HG02759 (cell line): ENCODE data around the gene GLIS1.

Experiments
- ATAC-seq: cut with Tn5 transposase; IDR thresholded peaks from one replicate; pipeline ENCODE4 v1.9.1; 2021; ENCODE audit warnings: mild to moderate bottlenecking, moderate library complexity; ENCODE audit not compliant: unreplicated experiment

GLIS1 gene

DNA sequence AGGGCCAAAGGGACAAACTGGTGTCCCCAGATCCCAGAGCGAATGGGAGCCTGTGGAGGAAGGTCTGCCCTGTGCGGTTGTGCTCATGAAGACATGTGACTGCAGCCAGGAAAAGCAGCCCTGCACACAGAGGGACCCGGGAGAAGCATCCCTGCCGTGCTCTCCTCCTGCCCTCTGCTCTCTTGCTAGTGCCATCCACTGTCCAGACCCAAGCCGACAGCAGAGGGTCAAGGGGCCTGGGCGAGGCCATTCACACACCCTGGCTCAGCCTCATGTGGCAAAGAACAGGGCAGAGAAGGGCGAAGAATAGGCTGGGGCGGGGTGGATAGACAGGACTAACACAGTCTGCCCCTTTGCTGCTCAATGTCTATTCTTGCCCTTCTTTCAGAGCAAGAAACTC lies 262.4 kb downstream of the GLIS1 start:
- no peak for ATAC-seq

DNA sequence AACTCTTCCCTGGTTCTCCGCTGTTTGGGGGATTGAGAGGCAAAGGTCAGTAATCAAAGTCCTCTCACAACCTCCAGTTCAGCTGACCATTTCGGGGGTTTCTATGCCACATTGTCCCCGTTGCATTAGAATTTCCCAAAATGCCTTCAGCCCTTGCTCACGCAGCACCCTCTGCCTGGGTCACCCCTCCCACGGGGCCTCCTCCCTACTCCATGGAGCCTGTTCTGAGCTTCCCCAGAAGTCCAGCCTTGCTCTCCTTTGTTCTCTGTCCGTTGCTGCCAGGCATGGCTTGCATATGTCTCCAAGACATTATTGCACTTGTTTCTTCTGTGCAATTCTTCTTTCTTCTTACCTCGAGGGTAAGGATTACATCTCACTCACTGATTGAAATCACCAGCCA lies 263.3 kb downstream of the GLIS1 start:
- ATAC-seq, result no peak

DNA sequence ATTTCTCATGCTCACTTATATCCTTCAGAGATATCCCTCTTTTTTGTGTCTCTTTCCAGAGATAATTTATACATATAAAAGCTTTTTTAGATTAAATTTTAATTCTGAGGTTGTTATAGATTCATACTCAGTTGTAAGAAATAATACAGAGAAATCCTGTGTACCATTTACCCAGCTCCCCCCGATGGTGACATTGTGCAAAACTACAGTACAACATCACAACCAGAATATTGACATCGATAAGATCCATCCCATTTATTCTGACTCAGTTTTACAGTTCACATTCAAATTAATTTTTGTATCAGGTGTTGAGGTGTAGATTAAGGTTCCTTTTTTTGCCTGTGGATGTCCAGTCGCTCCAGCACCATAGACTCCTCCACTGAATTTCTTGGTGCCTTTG lies 265.5 kb downstream of the GLIS1 start:
- no peak for ATAC-seq

DNA sequence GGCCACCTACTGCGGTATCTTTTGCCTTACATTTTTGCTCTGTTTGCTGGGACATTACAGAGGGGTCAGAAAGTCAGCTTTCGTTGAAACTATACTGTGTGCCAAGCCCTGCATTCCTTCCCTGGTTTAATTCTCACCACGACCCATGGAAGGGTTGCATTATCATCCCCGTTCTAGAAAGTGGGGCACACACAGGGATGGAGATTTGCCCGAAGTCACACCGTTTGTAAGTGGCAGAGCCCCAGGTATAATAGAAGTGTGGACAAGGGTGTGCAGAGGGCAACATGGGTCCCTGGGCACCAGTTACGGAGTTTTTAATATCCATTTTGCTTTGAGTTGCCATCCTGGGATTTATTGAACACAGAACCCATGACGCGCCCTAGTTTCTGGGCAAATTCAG lies 268.0 kb downstream of the GLIS1 start:
- ATAC-seq, result no peak

DNA sequence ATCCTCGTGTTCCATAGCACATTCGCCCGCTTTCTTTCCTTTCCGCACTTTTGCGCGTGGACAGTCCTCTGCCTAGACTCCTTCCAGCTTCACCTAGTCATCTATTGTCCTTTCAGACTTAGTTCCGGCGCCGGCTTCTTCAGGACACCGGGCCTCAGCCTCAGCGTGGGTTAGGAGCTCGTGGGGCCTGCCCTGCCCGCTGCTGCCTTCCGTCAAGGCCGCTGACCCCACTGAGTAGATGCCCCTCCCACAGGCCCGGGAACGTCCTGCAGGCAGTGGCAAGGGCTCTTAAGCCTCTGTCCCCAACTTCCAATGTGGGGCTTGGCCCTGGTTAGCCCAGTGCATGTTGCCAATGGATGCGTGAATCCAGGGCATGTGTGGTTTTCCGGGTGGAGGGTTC lies 268.4 kb downstream of the GLIS1 start:
- ATAC-seq, result no peak

DNA sequence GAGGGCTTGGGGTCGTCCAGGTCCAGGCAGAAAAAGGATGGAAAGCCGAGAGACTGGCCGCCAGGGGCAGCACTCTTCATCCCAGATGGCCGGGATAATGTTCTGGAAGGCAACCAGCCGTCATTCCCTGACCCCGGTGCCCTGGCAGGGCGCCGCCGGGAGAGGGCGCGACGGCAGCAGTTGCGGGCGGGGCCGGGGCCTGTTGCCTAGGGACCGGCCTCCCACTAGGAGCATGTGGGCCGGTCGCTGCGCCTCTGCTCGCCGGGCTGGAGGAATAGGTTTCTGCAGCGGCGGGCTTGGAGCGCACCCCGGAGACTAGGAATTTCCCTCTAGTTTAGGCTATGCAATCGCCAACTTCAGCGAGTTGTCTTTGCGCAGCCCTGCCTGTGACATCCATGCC lies 268.8 kb downstream of the GLIS1 start:
- ATAC-seq, result no peak

DNA sequence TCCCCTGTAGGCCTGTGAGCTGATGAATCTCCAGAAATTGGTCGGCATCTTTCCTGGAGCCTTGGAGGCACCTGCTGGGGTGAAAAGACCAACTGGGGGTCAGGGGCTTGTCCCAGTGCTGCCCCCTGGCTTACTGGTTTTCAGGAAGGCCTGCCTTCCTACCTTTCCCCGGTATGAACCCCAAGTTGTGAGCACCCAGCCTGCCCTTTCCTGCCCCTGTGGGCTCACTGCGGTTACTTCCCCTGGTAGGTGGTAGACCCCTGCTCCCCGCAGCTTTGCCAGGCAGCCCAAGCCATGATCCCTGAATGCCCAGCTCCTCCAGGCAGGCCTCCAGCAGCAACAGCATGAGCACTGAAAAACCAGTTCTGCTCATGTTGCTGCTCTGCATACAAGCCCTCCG lies 269.6 kb downstream of the GLIS1 start:
- no peak for ATAC-seq

DNA sequence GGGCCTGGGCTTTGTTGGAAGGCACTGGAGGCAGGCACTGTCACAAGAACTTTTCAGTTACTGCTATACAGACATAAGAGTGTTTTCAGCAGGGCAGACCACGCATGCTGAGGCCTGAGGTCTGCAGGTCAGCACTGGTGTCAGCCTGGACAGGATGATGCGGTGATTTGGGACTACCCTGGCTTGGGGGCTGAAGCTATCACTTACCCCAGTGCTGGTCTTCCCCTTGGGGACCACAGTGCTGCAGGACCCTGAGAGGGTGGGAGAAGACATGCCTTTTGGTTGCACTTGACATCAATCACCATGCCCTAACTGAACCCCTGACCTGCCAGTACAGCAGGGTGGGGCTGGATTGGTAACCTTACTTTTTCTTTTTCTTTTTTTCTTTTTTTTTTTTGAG lies 270.6 kb downstream of the GLIS1 start:
- no peak for ATAC-seq

DNA sequence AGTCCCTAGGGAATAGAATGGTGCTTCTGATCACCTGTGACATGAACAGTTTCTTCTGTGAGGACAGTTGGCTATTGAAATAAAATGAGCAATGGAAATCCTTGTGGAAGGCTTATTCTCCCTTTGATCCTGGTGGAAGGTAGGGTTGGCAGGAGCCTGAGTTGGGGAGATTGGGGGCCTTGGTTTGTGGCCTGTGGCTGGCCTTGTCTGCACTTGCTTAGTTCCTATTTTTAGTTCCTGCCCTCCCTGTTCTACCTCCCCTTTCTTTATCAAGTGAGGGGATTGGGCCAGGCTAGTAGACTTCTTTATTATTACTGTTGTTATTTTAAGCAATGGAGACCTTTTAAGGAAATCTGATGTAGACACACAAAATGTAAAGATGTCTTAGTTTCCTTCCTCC lies 271.6 kb downstream of the GLIS1 start:
- no peak for ATAC-seq

DNA sequence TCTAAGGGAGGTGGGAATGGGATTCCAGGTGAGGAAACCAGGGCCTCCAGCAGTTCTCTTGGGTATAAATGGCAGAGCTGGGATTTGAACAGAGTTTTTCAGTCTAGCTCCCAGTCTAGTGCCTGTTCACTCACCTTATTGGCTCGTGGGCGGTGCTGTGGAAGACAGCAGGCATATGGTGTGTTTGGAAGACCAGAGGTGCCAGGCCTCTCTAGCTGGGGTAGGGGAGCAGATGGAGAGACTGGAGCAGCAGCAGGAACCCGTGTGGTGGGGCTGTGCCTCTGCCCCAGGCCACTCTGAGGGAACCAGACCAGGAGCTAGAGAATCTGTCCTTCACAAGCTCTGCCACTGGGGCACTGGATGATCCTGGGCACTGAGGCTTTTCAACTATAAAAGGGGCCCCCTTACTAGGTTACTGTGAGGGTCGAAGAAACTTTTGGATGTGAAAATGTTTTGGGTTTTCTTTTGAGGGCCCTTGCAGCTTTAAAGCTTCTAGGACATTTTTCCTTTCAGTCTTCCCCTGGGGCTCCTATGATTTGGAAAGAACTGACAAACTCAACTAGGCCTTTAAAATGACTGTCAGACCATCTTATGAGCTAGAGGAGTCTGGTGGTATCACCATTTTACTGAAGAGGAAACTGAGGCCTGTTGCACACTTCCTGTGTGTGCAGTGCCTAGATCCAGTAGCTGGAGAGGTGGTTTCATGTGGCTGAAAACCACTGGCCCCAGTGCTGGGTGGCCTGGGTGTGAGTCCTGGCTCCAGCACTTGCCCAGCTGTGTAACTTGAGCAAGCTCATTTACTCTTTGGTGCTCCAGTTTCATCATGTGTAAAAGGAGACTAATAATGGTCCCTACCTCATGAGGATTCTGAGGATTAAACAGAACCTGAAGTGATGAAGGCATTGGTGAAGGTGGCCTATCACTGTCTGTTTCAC lies 273.7 kb downstream of the GLIS1 start:
- no peak for ATAC-seq

DNA sequence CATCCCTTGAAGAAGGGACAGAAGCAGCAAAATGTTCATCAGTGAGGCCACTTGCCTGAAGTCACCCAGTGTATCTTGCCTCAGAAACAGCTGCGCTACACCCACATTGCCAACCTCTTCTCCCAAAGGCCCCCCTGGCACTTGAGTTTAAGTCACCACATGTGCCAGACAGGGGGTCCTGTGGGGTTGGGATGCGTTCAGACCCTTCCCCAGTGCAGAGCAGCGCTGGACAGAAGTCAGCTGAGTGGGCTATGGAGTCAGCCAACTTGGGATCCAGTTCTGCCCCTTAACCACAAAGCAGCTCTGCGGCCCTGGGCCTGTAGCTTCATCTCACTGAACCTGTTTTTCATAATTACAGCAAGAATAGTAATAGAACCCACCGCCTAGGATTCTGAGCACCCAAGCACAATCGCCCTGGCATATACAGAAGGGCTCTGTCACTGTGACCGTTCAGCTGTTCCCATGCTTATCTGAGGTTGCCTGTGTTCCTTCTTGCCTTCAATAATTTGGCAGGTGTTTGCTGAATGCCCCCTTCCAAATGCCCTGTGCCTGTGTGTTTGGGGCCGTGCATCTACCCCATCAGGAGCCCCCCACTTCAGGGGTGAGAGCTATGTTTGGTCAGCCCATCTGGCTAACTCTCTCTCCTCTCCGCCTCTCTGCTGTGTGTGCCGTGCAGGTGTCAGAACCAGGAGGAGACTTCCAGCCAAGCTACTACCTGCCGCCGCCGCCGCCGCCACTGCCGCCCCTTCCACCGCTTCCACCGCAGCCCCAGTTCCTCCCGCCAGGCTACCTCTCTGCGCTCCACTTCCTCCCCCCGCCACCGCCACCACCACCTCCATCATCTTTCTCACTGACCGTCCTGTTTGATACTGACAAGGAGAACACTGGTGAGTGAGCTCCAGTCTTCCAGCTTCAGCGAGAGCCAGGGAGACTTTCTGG lies 274.7 kb downstream of the GLIS1 start:
- ATAC-seq, result no peak

DNA sequence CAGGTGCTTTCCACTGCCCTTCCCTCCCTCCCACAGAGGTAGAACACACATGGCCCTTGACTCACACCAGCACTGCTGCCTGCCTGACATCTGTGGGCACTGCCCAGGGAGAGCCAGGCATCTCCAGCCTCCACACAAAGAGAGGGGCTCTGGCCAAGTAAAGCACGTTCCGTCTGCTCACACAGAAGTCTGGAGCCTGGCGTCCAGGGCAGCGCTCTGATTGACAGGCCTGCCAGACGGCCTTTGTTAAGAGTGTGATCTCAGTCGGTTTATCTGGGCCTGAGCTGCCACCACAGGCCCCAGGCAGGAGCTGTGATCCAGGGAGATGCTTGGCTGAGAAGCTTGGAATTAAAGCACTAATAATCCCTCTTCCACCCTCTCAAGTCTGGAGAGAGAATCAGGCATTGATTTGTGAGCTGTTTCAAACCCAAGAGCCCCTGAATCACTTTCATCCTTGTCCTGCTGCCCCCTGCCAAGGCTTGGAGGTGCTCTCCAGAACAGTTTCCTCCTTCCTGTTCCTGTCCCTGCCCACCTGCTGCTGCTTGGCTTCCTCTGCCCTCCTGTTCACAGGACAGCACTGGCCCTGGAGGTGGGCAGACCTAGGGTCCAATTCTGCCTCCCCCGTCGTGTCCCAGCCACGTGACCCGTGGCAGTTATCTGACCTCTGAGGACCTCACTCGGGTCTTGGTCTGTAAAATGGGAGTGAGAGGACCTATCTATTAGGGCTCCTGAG lies 276.0 kb downstream of the GLIS1 start:
- ATAC-seq, result no peak

DNA sequence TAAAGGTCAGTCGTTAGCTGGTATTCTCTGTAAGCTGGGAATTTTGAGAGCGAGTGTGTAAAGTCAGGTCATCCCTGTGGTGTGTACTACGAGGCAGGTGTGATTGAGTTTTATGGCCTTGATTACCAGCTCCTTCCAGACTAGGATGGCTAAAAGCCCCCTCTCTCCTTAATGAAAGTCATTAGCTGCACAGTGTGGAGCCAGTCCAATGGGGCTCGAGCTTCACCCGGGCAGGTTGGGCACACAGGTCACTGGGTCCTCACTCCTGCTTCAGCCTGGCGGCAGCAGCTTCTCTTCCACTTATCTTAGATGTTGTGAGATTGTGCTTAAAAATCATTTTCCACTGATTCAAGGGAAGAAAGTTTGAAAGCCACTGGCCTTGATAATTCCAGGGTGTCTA lies 276.8 kb downstream of the GLIS1 start:
- ATAC-seq, result no peak

DNA sequence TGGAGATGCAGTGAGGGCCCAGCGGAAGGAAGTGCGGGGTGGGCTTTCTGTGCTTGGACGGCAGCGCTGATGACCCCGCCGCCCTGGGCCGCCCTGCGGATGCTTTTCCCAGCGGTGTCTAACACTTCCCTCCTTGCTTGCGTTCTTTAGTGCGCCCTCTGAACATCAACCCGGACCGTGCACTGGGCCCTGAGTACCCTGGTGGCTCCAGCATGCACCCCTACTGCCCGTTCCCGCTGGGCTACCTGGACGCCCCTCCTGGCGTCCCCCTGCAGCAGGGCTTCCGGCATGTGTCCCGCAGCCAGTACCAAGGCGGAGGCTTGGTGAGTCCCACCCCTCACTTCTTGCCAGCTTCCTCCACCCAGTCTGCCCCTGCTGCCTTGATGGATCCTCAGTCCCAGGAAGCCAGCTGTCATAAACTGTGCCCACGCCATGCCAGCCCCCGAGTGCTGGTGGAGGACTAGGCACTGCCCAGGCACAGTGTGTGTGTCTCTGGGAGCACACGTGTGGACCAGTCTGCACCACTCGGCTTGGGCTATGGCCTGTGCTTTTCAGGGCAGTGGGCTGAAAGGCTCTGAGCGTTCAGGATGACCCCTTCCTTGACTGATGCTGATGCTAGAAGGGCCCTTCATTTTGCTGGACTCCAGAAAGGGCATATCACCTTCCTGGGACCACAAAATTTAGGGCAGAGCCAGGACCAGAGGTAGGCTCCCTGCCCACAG lies 277.5 kb downstream of the GLIS1 start:
- ATAC-seq, result no peak

DNA sequence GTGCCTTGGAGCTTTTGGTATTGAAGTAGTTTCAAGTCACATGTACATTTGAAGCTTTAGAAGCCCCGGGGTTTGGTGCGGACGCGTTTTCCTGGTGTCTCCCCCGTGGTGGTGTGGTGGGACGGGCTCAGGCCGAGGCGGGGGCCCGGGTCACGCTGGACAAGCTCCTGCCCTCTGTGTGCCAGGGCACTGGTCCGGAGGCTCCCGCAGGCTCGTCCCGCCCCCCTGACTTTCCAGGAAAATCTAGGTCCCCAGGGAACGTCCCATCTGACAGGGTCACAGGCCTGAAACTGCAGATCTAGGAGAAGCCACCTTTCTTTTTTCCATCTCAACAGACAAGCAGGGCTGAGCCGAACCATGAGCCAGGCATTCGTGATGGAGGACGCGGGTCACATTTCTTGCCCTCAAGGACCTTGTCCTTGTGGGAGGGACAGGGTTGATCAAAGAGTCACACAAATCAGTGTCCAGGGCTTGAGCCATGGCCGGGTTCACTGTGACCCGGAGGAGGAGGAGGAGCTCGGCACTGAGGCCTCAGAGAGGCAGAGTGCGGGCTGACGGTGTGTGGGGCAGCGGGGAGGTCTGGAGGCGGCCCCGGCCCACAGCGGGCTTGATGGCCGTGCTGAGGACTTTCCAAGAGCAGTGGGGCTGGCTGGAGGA lies 278.2 kb downstream of the GLIS1 start:
- no peak for ATAC-seq

DNA sequence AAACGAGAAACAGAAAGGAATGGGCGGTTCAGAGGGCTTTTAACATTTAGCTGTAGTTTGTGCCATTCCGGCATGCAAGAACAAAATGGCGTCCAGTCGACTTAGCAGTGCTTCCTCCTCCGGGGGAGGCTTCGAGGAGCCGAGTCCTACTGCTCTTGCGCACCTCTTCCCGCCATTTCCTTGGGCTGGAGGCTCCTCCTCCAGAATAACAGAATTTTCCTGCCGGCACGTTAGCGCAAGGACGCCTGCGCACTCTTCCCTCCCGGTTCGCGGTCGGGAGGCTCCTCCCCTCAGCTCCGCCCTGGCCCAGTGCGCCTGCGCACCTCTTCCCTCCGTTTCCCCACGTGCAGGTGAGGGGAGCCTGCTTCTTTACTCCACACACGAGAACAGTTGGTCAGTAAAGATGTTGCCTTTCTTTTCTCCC lies 278.7 kb downstream of the GLIS1 start:
- no peak for ATAC-seq

DNA sequence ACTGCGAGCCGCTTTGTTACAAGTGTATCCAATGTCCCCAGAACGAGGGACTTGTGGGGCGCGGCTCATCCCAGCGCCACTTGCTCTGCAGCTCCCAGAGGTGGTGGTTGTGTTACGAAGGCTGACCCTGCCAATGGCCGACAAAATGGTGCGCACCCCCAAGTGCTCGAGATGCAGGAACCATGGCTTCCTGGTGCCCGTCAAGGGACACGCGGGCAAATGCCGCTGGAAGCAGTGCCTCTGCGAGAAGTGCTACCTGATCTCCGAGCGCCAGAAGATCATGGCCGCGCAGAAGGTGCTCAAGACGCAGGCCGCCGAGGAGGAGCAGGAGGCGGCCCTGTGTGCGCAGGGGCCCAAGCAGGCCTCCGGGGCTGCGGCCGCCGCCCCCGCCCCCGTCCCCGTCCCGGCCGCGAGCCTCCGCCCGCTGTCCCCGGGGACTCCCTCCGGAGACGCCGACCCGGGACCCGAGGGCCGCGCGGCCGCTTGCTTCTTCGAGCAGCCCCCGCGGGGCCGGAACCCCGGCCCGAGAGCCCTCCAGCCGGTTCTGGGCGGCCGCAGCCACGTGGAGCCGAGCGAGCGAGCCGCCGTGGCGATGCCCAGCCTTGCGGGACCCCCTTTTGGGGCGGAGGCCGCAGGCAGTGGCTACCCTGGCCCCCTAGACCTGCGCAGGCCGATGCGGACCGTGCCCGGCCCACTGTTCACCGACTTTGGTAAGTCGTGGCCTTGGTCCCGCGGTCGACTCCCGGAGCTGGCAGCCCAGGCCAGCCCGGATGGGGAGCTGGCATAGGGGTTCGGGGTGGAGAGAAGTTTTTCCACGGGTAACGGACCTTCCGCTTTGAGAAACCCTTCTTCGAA lies 279.4 kb downstream of the GLIS1 start, which contains the start of gene DMRTB1:
TSS of gene DMRTB1 (plus strand) at position 79 of the 855 bp plus-strand sequence. CDS start at position 134, 55 bp downstream.
- ATAC-seq, result no peak

DNA sequence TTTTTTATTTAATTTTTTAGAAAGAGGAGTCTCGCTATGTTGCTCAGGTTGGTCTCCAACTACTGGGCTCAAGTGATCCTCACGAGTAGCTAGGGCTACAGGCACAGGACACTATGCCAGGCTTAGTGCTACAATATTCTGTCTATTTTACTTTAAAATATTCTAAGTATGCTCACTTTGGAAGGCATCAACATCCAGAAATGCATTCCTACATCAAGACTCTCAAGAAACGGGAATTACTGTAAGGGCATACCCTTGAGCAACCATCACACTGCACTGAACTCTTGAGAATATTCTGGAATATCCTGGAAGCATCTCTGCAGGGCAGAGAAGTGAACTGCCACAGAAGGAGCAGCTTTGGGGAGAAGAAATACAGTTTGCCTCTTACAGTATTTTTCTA lies 280.3 kb downstream of the GLIS1 start:
- ATAC-seq, result no peak
